ENCODE data around the gene ADAMTSL2.

ADAMTSL2 gene

GRCh38 chr9:133534346-133535291 is at the start of gene ADAMTSL2:
ADAMTSL2 (plus strand) TSS chr9:133534704; CDS start chr9:133536713, 2,009 bp downstream.
- peak in 2 of 3 experiments; percentile 10 to 37 for DNase-seq (ENCODE audit: low read depth in 3 of 3)

GRCh38 chr9:133485531-133486260 is 48.8 kb upstream of the ADAMTSL2 start:
- DNase-seq (ENCODE audit: low read depth in 3 of 3), result no peak

DNA sequence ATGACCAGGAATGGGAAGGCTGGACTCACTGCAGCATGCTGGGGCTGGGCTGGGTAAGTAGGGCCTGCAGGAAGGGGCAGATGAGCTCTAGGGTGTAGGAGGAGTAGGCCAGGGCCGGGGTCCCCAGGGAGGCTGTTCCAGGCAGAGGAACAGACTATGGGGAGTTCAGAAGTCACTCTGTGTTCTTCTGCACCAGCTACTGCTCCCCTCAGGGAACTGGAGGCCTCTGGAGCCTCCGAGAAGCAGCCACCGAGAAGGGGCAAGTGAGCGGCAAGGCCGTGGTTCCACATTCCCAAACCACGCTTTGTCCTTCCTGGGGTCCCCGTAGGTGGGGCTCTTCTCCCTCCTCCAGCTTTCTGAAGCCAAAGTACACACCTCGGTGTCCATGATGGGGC is 47.2 kb upstream of the ADAMTSL2 start:
- no peak for DNase-seq (ENCODE audit: low read depth in 3 of 3)

DNA sequence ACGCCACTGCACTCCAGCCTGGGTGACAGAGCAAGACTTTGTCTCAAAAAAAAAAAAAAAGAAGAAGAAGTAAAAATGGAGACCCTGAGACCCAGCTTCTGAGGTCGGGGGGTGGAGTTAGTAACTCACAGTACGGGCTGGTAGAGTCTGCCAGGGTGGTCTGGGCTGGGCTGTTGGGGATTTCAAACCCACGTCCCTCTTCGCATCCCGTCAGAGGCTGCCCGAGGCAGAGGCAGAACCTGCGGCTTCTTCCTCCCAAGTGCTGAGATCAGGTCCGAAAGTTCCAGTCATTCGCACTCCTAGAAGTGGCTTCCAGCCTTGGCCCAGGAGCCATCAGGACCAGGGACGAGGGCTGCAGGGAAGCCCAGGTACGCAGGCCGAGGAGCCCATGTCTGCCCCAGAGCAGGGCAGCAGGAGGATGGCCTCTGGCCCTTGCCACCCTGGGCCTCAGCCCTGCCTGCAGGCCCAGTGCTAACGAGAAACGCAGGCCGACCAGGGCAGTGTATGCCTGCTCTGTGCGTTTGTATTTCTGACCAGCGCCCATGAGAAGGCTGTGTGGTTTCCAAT is 45.7 kb upstream of the ADAMTSL2 start:
- DNase-seq (ENCODE audit: low read depth in 3 of 3), result no peak

GRCh38 chr9:133489253-133490190 is 45.0 kb upstream of the ADAMTSL2 start:
- no peak for DNase-seq (ENCODE audit: low read depth in 3 of 3)

GRCh38 chr9:133490201-133490681 is 44.3 kb upstream of the ADAMTSL2 start:
- DNase-seq (ENCODE audit: low read depth in 3 of 3), result no peak

- DNase-seq (ENCODE audit: low read depth in 3 of 3), result no peak
Observed at GRCh38 chr9:133490865-133491655, 43.4 kb upstream of the ADAMTSL2 start.

DNA sequence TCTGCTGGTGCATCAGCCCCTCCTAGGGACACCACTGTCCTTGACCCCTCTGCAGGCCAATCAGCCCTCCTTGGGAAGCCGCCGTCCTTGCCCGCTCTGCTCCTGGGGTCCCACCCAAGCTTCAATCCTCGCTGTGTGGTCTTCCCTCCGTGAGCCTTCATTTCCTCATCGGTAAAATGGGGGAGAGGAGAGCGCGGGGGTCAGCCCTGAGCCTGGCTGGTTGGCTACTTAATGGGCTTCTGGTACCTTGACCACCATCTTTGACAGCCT is 42.9 kb upstream of the ADAMTSL2 start:
- DNase-seq (ENCODE audit: low read depth in 3 of 3), result no peak

- DNase-seq (ENCODE audit: low read depth in 3 of 3), result no peak
Observed at GRCh38 chr9:133492061-133493021, 42.2 kb upstream of the ADAMTSL2 start.

GRCh38 chr9:133493428-133493827 is 41.1 kb upstream of the ADAMTSL2 start:
- DNase-seq (ENCODE audit: low read depth in 3 of 3), result no peak

DNA sequence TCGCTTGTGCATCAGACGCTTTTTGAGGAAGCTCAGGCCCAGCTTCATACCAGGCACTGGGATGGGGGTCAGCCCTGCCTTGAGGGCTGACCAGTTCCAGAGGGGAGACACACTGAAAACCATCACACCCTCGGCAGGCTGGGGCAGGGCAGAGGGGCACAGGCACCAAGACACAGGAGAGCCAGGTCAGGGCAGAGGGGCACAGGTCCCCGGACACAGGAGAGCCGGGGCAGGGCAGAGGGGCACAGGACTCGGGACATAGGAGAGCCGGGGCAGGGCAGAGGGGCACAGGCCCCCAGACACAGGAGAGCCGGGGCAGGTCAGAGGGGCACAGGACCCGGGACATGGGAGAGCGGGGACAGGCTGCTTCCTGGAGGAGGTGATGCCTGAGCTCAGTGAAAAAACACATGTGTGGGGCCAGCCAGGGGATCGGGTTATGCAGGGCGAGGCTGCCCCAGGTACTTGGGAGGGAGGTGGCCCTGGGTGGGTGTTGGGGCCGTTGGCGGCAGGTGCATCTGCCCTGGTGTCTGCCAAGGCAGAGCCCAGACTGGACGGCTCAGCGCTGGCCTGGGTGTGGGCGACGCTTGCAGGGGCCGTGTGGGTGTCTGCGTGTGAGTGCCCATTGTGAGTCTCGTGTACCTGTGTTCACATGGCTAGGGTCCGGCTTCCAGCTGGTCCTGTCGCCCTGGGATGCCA is 40.5 kb upstream of the ADAMTSL2 start:
- DNase-seq (ENCODE audit: low read depth in 3 of 3), result no peak

GRCh38 chr9:133494636-133495326 is 39.7 kb upstream of the ADAMTSL2 start:
- DNase-seq (ENCODE audit: low read depth in 3 of 3), result no peak

GRCh38 chr9:133495327-133496293 is 38.9 kb upstream of the ADAMTSL2 start:
- DNase-seq (ENCODE audit: low read depth in 3 of 3), result no peak

DNA sequence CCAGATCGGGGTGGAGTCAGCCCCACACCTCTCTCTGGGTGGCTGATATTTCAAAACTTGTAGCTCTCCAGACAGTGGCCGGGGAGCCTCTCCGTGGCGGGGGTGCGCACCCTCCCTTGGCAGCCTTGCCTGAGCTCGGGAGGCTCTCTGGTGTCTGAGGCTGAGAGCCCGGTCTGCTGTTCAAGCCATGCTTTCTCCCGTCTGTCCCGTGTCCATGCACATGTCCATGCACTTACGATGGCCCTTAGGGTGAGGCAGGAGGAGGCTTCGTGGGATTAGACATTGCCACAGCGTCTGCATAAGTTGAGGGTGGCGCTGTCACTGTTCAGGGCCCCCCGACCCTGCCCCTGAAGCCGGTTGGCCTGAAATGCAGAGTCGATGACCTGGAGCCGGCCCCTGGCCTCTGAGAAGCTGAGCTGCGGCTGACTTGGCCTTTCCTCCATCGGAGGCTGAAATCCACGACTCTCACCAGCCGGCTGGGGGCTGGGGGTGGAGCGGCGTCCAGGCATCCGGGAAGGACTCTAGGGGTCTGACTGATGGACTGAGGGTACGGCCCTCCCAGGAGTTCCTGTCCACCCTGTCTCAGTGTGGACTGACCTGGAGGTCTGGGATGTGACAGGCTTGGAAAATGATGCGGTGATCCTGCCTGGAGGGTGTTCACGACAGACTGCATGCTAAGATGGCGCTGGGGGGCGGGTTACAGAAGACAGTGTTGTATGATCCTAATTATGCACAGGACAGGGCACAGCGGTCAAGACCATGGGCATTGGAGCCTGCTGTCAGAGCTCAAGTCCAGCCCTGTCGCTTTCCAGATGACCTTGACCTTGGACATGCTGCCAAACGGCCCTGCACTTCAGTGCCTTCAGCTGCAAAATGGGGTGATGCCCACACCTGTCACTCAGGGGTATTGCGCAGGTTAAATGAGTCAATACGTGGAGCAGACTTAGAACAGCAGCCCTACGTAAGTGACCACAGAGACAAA is 37.4 kb upstream of the ADAMTSL2 start:
- DNase-seq (ENCODE audit: low read depth in 3 of 3), result no peak

- DNase-seq (ENCODE audit: low read depth in 3 of 3), result no peak
Observed at GRCh38 chr9:133499132-133499891, 35.2 kb upstream of the ADAMTSL2 start.

Measured in stimulated activated CD4-positive, alpha-beta T cell treated with anti-CD3 and anti-CD28 coated beads, TNF-alpha, amount 100 ng/mL, for 24 hours (primary cell).